HCT116 (cell line): ENCODE results near the gene PLCB1. TPM values are rescaled to one million over a fixed set of nuclear protein-coding genes. Genes with fewer than 3 reads are reported as not detected.

Source experiments
- ATAC-seq: fragments of 200-7000 bp; cut with Tn5 transposase; 2 replicates; pipeline ENCODE4 v1.9.1; 2020; ENCODE audit warnings: mild to moderate bottlenecking, moderate library complexity
- BruUV-seq: library from RNA; stranded (reverse); fragments of 400-500 nt; replicated peaks from 2 replicates; lab custom pipeline; 2021; lab: Mats Ljungman, UMichigan
- CTCF ChIA-PET: fragments of 300-600 bp; sonication (Branson Sonifier 250); formaldehyde crosslinking; loops from one replicate; lab custom pipeline; 2021; ENCODE audit warnings: antibody characterized with exemption; lab: Charles Lee
- POLR2A ChIA-PET: fragments of 300-600, 350-600 bp; sonication (Branson Sonifier 250); formaldehyde crosslinking; loops from one replicate; lab custom pipeline; 2021; ENCODE audit warnings: antibody characterized with exemption; lab: Charles Lee
- RAD21 ChIA-PET, 2 experiments: fragments of 300-600 bp; sonication (Branson Sonifier 250); formaldehyde crosslinking; loops; one replicate each; lab custom pipeline; 2023; ENCODE audit warnings: low total read pairs in 2 of 2; ENCODE audit not compliant: uncharacterized antibody in 2 of 2, unreplicated experiment in 2 of 2, low non-redundant PET in 1 of 2; lab: Charles Lee
- DNase-seq: peaks from one replicate; pipeline ENCODE4 v3.0.0-alpha.2; 2010; ENCODE audit warnings: low read depth, low spot score
- H2AFZ ChIP-seq: fragments of 200-600 bp; shearing (Covaris generic), sonication (generic); 2 replicates; pipeline ENCODE4 v1.6.1; 2017; ENCODE audit warnings: low read depth, mixed run types, mixed read lengths, antibody characterized with exemption, low read length; ENCODE audit not compliant: poor library complexity, severe bottlenecking
- H3K27ac ChIP-seq: 2 replicates; pipeline ENCODE4 v1.5.1; 2012; ENCODE audit warnings: low read depth, low read length
- H3K27me3 ChIP-seq: fragments of 200-600 bp; sonication (generic); 2 replicates; pipeline ENCODE4 v1.6.1; 2016; ENCODE audit warnings: mixed run types, low read length, mixed read lengths; ENCODE audit not compliant: insufficient read depth
- H3K36me3 ChIP-seq, 2 experiments: fragments of 200-500 bp in 1 of 2; fragments of 200-600 bp in 1 of 2; sonication (Bioruptor generic) in 1 of 2; sonication (generic) in 1 of 2; 2 replicates each; pipeline versions ENCODE4 v1.5.1 to v1.6.1; 2014 to 2016; ENCODE audit warnings: low read length in 2 of 2, inconsistent platforms in 1 of 2, mixed read lengths in 1 of 2, mixed run types in 1 of 2; ENCODE audit not compliant: insufficient read depth in 2 of 2, control insufficient read depth in 1 of 2
- H3K4me1 ChIP-seq, 2 experiments: fragments of 200-600 bp in 1 of 2; sonication (generic) in 1 of 2; 2 replicates each; pipeline versions ENCODE4 v1.5.1 to v1.6.1; 2012 to 2017; ENCODE audit warnings: low read length in 2 of 2, inconsistent platforms in 1 of 2, mild to moderate bottlenecking in 1 of 2, mixed read lengths in 1 of 2, mixed run types in 1 of 2, moderate library complexity in 1 of 2; ENCODE audit not compliant: insufficient read depth in 2 of 2, control insufficient read depth in 1 of 2
- H3K4me2 ChIP-seq: fragments of 200-600 bp; sonication (generic); 2 replicates; pipeline ENCODE4 v1.6.1; 2017; ENCODE audit warnings: mixed run types, low read length, mixed read lengths
- H3K4me3 ChIP-seq, 2 experiments: fragments of 200-600 bp in 1 of 2; sonication (generic) in 1 of 2; replicated peaks in 1 of 2; 2 replicates each; pipeline ENCODE4 v1.5.1; 2011 to 2016; ENCODE audit warnings: low read length in 2 of 2, control low read depth in 1 of 2, low read depth in 1 of 2, mild to moderate bottlenecking in 1 of 2, mixed read lengths in 1 of 2, mixed run types in 1 of 2
- H3K79me2 ChIP-seq: fragments of 200-600 bp; sonication (generic); 2 replicates; pipeline ENCODE4 v1.6.1; 2017; ENCODE audit warnings: mild to moderate bottlenecking, mixed run types, low read length, moderate library complexity, mixed read lengths; ENCODE audit not compliant: insufficient read depth
- H3K9ac ChIP-seq: fragments of 200-600 bp; sonication (generic); 2 replicates; pipeline ENCODE4 v1.6.1; 2016; ENCODE audit warnings: low read length, mixed read lengths
- H3K9me2 ChIP-seq: fragments of 200-600 bp; sonication (generic), shearing (Covaris generic); 2 replicates; pipeline ENCODE4 v1.6.1; 2017; ENCODE audit warnings: mixed run types, mild to moderate bottlenecking, moderate library complexity; ENCODE audit not compliant: insufficient read depth
- H3K9me3 ChIP-seq, 2 experiments: fragments of 200-500 bp in 1 of 2; fragments of 200-600 bp in 1 of 2; sonication (Bioruptor generic) in 1 of 2; sonication (generic) in 1 of 2; 2 replicates each; pipeline ENCODE4 v1.6.1; 2014 to 2017; ENCODE audit warnings: low read length in 2 of 2, mixed read lengths in 2 of 2, inconsistent platforms in 1 of 2, low read depth in 1 of 2, mild to moderate bottlenecking in 1 of 2, mixed run types in 1 of 2, moderate library complexity in 1 of 2; ENCODE audit not compliant: control insufficient read depth in 1 of 2, insufficient read depth in 1 of 2
- H4K20me1 ChIP-seq: fragments of 200-600 bp; sonication (generic), shearing (Covaris generic); 2 replicates; pipeline ENCODE4 v1.6.1; 2017; ENCODE audit warnings: mixed run types, mild to moderate bottlenecking, moderate library complexity; ENCODE audit not compliant: insufficient read depth
- CEBPB ChIP-seq: IDR thresholded peaks from 2 replicates; pipeline ENCODE4 v1.6.1; 2012; ENCODE audit warnings: low read depth
- ELF1 ChIP-seq: IDR thresholded peaks from 2 replicates; pipeline ENCODE4 v1.6.1; 2012; ENCODE audit warnings: low read depth, borderline replicate concordance
- EZH2 ChIP-seq: fragments of 200-600 bp; sonication (generic); IDR thresholded peaks from 2 replicates; pipeline ENCODE4 v1.6.1; 2017; ENCODE audit warnings: antibody characterized with exemption, mixed run types
- EZH2phosphoT487 ChIP-seq: fragments of 200-600 bp; IDR thresholded peaks from 2 replicates; pipeline ENCODE4 v1.6.1; 2018; ENCODE audit warnings: antibody characterized with exemption, borderline replicate concordance
- FOSL1 ChIP-seq: IDR thresholded peaks from 2 replicates; pipeline ENCODE4 v1.6.1; 2012; ENCODE audit warnings: low read depth
- JUND ChIP-seq: IDR thresholded peaks from 2 replicates; pipeline ENCODE4 v1.6.1; 2012
- POLR2A ChIP-seq: IDR thresholded peaks from 2 replicates; pipeline ENCODE4 v1.7.0; 2011; ENCODE audit warnings: borderline replicate concordance; ENCODE audit not compliant: insufficient read depth, insufficient read length; ENCODE audit errors: extremely low read depth
- POLR2AphosphoS5 ChIP-seq: IDR thresholded peaks from 2 replicates; pipeline ENCODE4 v1.6.1; 2011; ENCODE audit warnings: mild to moderate bottlenecking, low read depth, low read length, moderate library complexity
- RAD21 ChIP-seq: IDR thresholded peaks from 2 replicates; pipeline ENCODE4 v1.6.1; 2012; ENCODE audit warnings: low read depth, mild to moderate bottlenecking
- REST ChIP-seq: IDR thresholded peaks from 2 replicates; pipeline ENCODE4 v1.6.1; 2012; ENCODE audit warnings: low read depth
- SIN3A ChIP-seq: IDR thresholded peaks from 2 replicates; pipeline ENCODE4 v1.6.1; 2012; ENCODE audit warnings: low read depth
- SP1 ChIP-seq: IDR thresholded peaks from 2 replicates; pipeline ENCODE4 v1.6.1; 2012; ENCODE audit warnings: low read depth
- ZFX ChIP-seq: fragments of 450-650 bp; IDR thresholded peaks from 2 replicates; pipeline ENCODE4 v1.6.1; 2017
- ZNF274 ChIP-seq: fragments of 200-500 bp; sonication (Bioruptor generic); IDR thresholded peaks from 2 replicates; pipeline ENCODE4 v1.6.1; 2014; ENCODE audit warnings: mild to moderate bottlenecking, low read depth, low read length, inconsistent platforms
- intact Hi-C: fragments of 100-400 bp; cut with micrococcal nuclease; formaldehyde crosslinking; loops from 2 replicates; pipeline ENCODE4 v1.10.0; 2022
- total RNA-seq: library from RNA; stranded (reverse); gene quantifications from one replicate; pipeline ENCODE4 v1.2.1, GENCODE V29; 2021; ENCODE audit not compliant: unreplicated experiment
- TF ChIP-seq, protein P1 (sequence below), 3 experiments: fragments of 200-600 bp in 1 of 3; sonication (generic) in 1 of 3; IDR thresholded peaks in 2 of 3; conservative IDR thresholded peaks in 1 of 3; 2 replicates each; pipeline ENCODE4 v1.5.1; 2012 to 2017; ENCODE audit warnings: low read depth in 2 of 3, low read length in 2 of 3, antibody characterized with exemption in 1 of 3, borderline replicate concordance in 1 of 3, control low read depth in 1 of 3, mild to moderate bottlenecking in 1 of 3, mixed read lengths in 1 of 3, mixed run types in 1 of 3, moderate library complexity in 1 of 3; ENCODE audit not compliant: insufficient read depth in 1 of 3

The PLCB1 gene
- total RNA-seq, 1 experiment from 2014 or later, result 15.8 TPM

DNA sequence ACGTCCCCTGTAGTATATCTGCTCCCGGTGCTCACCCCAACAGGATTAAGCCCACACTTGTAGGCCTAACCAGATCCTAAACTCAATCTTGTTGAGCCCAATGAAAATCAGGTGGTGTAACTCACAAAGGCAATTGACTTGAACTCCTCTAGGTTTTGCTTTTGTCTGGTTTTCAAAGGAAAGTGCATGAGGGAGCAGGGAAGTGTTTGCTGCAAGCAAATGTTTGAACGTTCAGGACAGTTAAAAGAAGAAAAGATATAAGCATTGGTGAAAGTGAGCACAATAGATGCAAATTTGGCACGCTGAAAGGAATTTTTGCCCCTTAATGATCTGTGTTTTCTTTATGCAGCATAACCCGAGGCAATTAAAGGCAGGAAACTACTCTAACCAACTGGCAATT, 212.6 kb downstream of the PLCB1 start:
- no peak for DNase-seq
- no peak overlapping the region for H3K27ac ChIP-seq
- RAD21 ChIA-PET, result no interaction called here
- CTCF ChIA-PET, result no interaction called here
- POLR2A ChIA-PET, result no interaction called here
- no peaks in the 10 kb centered on the region for H3K27me3 ChIP-seq
- no peak for ATAC-seq
- H3K36me3 ChIP-seq, result no peaks in the 10 kb centered on the region
- intact Hi-C loops, result no loop called here
- no peak overlapping the region for H3K4me2 ChIP-seq
- H3K9me3 ChIP-seq, result no peaks in the 10 kb centered on the region
- H4K20me1 ChIP-seq, result no peaks in the 10 kb centered on the region
- no peaks in the 10 kb centered on the region for H3K9me2 ChIP-seq
- TF ChIP-seq ZFX (no peak), RAD21 (no peak), CEBPB (no peak), ZNF274 (no peak), POLR2AphosphoS5 (no peak), FOSL1 (no peak), EZH2phosphoT487 (no peak), ELF1 (no peak)
- TF ChIP-seq, protein P1, sequence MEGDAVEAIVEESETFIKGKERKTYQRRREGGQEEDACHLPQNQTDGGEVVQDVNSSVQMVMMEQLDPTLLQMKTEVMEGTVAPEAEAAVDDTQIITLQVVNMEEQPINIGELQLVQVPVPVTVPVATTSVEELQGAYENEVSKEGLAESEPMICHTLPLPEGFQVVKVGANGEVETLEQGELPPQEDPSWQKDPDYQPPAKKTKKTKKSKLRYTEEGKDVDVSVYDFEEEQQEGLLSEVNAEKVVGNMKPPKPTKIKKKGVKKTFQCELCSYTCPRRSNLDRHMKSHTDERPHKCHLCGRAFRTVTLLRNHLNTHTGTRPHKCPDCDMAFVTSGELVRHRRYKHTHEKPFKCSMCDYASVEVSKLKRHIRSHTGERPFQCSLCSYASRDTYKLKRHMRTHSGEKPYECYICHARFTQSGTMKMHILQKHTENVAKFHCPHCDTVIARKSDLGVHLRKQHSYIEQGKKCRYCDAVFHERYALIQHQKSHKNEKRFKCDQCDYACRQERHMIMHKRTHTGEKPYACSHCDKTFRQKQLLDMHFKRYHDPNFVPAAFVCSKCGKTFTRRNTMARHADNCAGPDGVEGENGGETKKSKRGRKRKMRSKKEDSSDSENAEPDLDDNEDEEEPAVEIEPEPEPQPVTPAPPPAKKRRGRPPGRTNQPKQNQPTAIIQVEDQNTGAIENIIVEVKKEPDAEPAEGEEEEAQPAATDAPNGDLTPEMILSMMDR (IDR thresholded peaks at IDR 0.05 in 2 of 3, conservative IDR thresholded peaks at IDR 0.05 in 1 of 3; ENCODE audit: borderline replicate concordance in 1 of 3, insufficient read depth in 1 of 3, low read depth in 2 of 3, low read length in 2 of 3), result no peak
- no peak overlapping the region for H3K4me3 ChIP-seq
- H3K4me1 ChIP-seq, result no peaks in the 10 kb centered on the region
- BruUV-seq, result no TSS peak
- H2AFZ ChIP-seq, result no peak overlapping the region
- H3K9ac ChIP-seq, result no peak overlapping the region
- no peaks in the 10 kb centered on the region for H3K79me2 ChIP-seq

DNA sequence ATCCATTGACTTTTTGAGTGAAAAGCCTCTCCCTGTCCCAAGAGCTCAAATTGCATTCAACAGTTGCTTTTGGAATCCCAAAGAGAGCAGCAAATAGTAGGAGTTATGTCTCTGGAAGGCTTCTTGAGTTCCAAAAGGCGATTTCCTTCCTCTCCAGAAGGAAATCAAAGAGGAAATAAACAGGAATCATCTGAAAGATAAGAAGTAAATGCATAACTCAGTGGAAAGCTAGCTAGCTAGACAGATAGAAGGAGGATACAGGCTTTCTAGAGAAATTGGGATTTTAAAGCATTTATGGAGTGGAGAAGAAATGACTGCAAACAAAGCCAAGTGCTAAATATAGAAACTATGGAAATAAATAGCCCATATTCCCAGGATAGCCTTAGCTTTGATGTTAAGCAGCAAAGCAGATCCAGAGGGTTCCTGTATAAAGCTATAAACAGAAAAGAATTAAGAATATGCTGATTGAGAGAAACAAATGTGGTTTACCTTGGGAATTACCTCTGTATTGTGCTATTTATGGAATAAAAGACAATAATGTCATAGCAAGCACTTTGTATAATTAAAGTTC, 214.7 kb downstream of the PLCB1 start:
- H3K4me3 ChIP-seq, result no peak overlapping the region
- intact Hi-C loops, result no loop called here
- H3K36me3 ChIP-seq, result no peaks in the 10 kb centered on the region
- H3K27me3 ChIP-seq, result no peaks in the 10 kb centered on the region
- no peaks in the 10 kb centered on the region for H3K4me1 ChIP-seq
- H3K9me3 ChIP-seq, result no peaks in the 10 kb centered on the region
- H4K20me1 ChIP-seq, result no peaks in the 10 kb centered on the region
- TF ChIP-seq CEBPB (no peak), ZNF274 (no peak), REST (no peak), FOSL1 (no peak), POLR2A (no peak), RAD21 (no peak), SP1 (no peak), EZH2 (no peak), JUND (no peak), SIN3A (no peak), EZH2phosphoT487 (no peak)
- H3K9me2 ChIP-seq, result no peaks in the 10 kb centered on the region
- no peak overlapping the region for H3K9ac ChIP-seq
- no peak overlapping the region for H3K27ac ChIP-seq
- ChIA-PET RAD21 (no interaction called here), POLR2A (no interaction called here), CTCF (no interaction called here)
- DNase-seq (no peak), ATAC-seq (no peak)
- H3K4me2 ChIP-seq, result no peak overlapping the region
- no TSS peak for BruUV-seq
- H3K79me2 ChIP-seq, result no peaks in the 10 kb centered on the region
- H2AFZ ChIP-seq, result no peak overlapping the region
